ENCODE data around the gene ZNF827.

- TF ChIP-seq CTCF (IDR thresholded peaks at IDR 0.05) (no peak), POLR2AphosphoS5 (IDR thresholded peaks at IDR 0.05) (no peak)
Observed at GRCh38 chr4:145774473-145774872, 164.2 kb downstream of the ZNF827 start.
